Activated naive CD8-positive, alpha-beta T cell treated with anti-CD3 and anti-CD28 coated beads for 36 hours (primary cell): ENCODE measurements around the gene BARD1. TPM values are rescaled to one million over a fixed set of nuclear protein-coding genes. Genes with fewer than 3 reads are reported as not detected.
"Not testable (repeated sequence)": the region's sequence is repeated elsewhere in the genome, so short reads cannot be mapped to it uniquely, and the experiment has no call there.

Experiments
- DNase-seq: peaks from one replicate; pipeline ENCODE4 v3.0.0; 2021
- H3K27ac Mint-ChIP-seq: one replicate; pipeline ENCODE4 v1.8.0; 2022; ENCODE audit warnings: mild to moderate bottlenecking, moderate library complexity, mixed read lengths
- H3K27me3 Mint-ChIP-seq: one replicate; pipeline ENCODE4 v1.8.0; 2022; ENCODE audit warnings: mild to moderate bottlenecking, mixed read lengths
- H3K36me3 Mint-ChIP-seq: one replicate; pipeline ENCODE4 v1.8.0; 2021; ENCODE audit warnings: mild to moderate bottlenecking, mixed read lengths
- H3K4me1 Mint-ChIP-seq: one replicate; pipeline ENCODE4 v1.8.0; 2021; ENCODE audit warnings: mixed read lengths
- H3K4me3 Mint-ChIP-seq: one replicate; pipeline ENCODE4 v1.8.0; 2022; ENCODE audit warnings: mild to moderate bottlenecking, moderate library complexity, mixed read lengths
- H3K9me3 Mint-ChIP-seq: one replicate; pipeline ENCODE4 v1.8.0; 2022; ENCODE audit warnings: mixed read lengths
- total RNA-seq, 2 experiments: library from RNA; stranded (reverse); gene quantifications; one replicate each; pipeline ENCODE4 v1.2.3, GENCODE V29; 2021

BARD1 gene
- total RNA-seq, 2 experiments from 2014 or later: 21.8 to 22.3 TPM

DNA sequence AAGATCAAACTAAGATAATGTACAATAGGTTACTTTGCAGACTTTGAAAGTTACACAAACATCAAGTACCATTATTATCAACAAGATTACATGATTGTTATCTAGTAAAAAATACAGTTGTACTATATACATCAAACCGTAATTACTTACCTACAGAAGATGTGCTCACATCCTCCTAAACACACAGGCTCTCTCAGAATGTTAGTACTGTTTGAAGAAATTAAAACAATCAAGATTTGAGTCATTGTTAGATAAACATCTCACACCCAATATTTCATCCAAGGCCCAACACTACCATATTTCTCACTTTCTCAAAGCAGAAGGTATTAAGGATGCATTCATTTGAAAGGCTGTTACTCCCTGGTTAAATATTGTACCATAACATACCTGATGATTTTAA lies 12.6 kb downstream of the BARD1 start:
- peaks cover 41% of the 10 kb centered on the region for H3K36me3 Mint-ChIP-seq
- DNase-seq: no peak
- H3K27ac Mint-ChIP-seq: no peak overlapping the region
- H3K4me3 Mint-ChIP-seq: no peak overlapping the region
- H3K27me3 Mint-ChIP-seq: no peaks in the 10 kb centered on the region
- H3K4me1 Mint-ChIP-seq: peaks cover 5% of the 10 kb centered on the region
- no peaks in the 10 kb centered on the region for H3K9me3 Mint-ChIP-seq

GRCh38 chr2:214783181-214783580 lies 26.3 kb downstream of the BARD1 start:
- H3K36me3 Mint-ChIP-seq: peaks cover 58% of the 10 kb centered on the region
- H3K27me3 Mint-ChIP-seq, H3K27ac Mint-ChIP-seq, DNase-seq, H3K4me3 Mint-ChIP-seq, H3K4me1 Mint-ChIP-seq: not testable (repeated sequence)
- H3K9me3 Mint-ChIP-seq: peaks cover 15% of the 10 kb centered on the region

- H3K36me3 Mint-ChIP-seq: peaks cover 58% of the 10 kb centered on the region
- no peak overlapping the region for H3K4me3 Mint-ChIP-seq
- peaks cover 15% of the 10 kb centered on the region for H3K9me3 Mint-ChIP-seq
- no peak for DNase-seq
- H3K4me1 Mint-ChIP-seq: no peaks in the 10 kb centered on the region
- H3K27ac Mint-ChIP-seq: no peak overlapping the region
- no peaks in the 10 kb centered on the region for H3K27me3 Mint-ChIP-seq
These were observed 26.8 kb downstream of the BARD1 start for GRCh38 chr2:214782671-214783070.

GRCh38 chr2:214781226-214781625 lies 28.3 kb downstream of the BARD1 start:
- Mint-ChIP-seq H3K27me3 (no peaks in the 10 kb centered on the region), H3K36me3 (peaks cover 70% of the 10 kb centered on the region), H3K4me1 (no peaks in the 10 kb centered on the region), H3K4me3 (no peak overlapping the region), H3K9me3 (peaks cover 15% of the 10 kb centered on the region), H3K27ac (no peak overlapping the region)
- DNase-seq: no peak

DNA sequence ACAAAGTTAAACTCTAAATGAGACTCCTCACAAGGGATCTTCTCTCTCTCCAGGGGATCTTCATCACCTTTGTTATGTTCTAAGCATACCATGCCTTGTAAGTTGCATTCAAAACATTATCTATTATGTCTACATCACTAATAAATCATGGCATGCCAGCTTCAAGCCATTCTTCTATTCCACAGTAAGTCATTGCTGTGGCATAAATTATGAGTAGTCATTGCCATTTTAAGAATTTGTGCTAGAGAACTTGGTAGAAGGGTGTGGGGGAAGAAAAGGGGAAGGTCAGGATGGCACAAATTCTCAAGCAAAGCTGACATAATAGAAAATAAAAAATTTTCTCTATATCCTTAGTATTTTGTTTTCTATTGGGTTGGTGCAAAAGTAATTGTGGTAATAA lies 33.5 kb downstream of the BARD1 start:
- DNase-seq: no peak

GRCh38 chr2:214774108-214774507 lies 35.4 kb downstream of the BARD1 start:
- H3K27me3 Mint-ChIP-seq: no peaks in the 10 kb centered on the region
- H3K4me1 Mint-ChIP-seq: no peaks in the 10 kb centered on the region
- no peak overlapping the region for H3K27ac Mint-ChIP-seq

More for the DNA sequence above, 33.5 kb downstream of the BARD1 start:
- H3K36me3 Mint-ChIP-seq: peaks cover 49% of the 10 kb centered on the region
- H3K4me3 Mint-ChIP-seq: no peak overlapping the region
- H3K27me3 Mint-ChIP-seq: no peaks in the 10 kb centered on the region
- H3K4me1 Mint-ChIP-seq: no peaks in the 10 kb centered on the region
- H3K27ac Mint-ChIP-seq: no peak overlapping the region
- no peaks in the 10 kb centered on the region for H3K9me3 Mint-ChIP-seq

DNA sequence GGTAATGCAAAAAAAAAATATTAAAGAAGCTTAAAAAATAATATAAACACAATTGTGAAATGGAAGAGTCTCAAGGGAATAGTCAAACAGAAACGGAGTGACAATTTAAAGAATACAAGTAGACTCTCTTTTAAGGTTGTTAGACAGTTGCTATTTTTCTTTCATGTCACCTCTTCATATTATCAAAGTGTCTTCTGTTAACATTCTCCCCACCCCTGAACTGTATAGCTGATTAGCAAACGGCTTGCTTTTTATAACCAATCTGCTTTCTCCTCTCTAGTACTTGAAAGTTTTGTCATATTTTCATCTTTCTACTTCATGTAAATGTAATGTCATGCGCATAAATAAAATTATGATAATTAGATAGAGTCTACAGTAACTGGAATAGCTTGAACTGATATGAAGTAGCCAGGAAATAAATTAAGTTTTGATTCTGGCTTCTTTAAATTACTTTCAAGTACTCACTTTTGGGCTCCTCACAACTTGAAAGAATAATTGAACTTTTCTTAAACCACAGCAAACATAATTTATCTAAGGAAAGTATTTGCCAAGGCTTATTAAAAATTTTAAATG lies 37.0 kb downstream of the BARD1 start:
- Mint-ChIP-seq H3K4me3 (no peak overlapping the region), H3K27me3 (no peaks in the 10 kb centered on the region), H3K9me3 (no peaks in the 10 kb centered on the region), H3K36me3 (peaks cover 45% of the 10 kb centered on the region), H3K4me1 (no peaks in the 10 kb centered on the region), H3K27ac (no peak overlapping the region)
- DNase-seq: no peak

More at GRCh38 chr2:214774108-214774507, 35.4 kb downstream of the BARD1 start:
- no peak overlapping the region for H3K4me3 Mint-ChIP-seq
- DNase-seq: no peak
- H3K36me3 Mint-ChIP-seq: peaks cover 39% of the 10 kb centered on the region
- no peaks in the 10 kb centered on the region for H3K9me3 Mint-ChIP-seq

GRCh38 chr2:214765180-214765579 lies 44.3 kb downstream of the BARD1 start:
- H3K9me3 Mint-ChIP-seq: no peaks in the 10 kb centered on the region
- H3K36me3 Mint-ChIP-seq: peaks cover 46% of the 10 kb centered on the region
- no peaks in the 10 kb centered on the region for H3K4me1 Mint-ChIP-seq
- H3K4me3 Mint-ChIP-seq: no peak overlapping the region
- DNase-seq: no peak
- no peaks in the 10 kb centered on the region for H3K27me3 Mint-ChIP-seq
- H3K27ac Mint-ChIP-seq: no peak overlapping the region

GRCh38 chr2:214753455-214753854 lies 56.0 kb downstream of the BARD1 start:
- H3K4me3 Mint-ChIP-seq: no peak overlapping the region
- no peaks in the 10 kb centered on the region for H3K4me1 Mint-ChIP-seq
- no peak overlapping the region for H3K27ac Mint-ChIP-seq
- peaks cover 61% of the 10 kb centered on the region for H3K36me3 Mint-ChIP-seq
- no peaks in the 10 kb centered on the region for H3K9me3 Mint-ChIP-seq
- no peak for DNase-seq
- no peaks in the 10 kb centered on the region for H3K27me3 Mint-ChIP-seq

- H3K9me3 Mint-ChIP-seq: no peaks in the 10 kb centered on the region
- no peaks in the 10 kb centered on the region for H3K4me1 Mint-ChIP-seq
- H3K36me3 Mint-ChIP-seq: peaks cover 54% of the 10 kb centered on the region
- no peak overlapping the region for H3K27ac Mint-ChIP-seq
- no peaks in the 10 kb centered on the region for H3K27me3 Mint-ChIP-seq
- no peak overlapping the region for H3K4me3 Mint-ChIP-seq
- no peak for DNase-seq
These were observed 59.0 kb downstream of the BARD1 start for GRCh38 chr2:214750529-214750928.

DNA sequence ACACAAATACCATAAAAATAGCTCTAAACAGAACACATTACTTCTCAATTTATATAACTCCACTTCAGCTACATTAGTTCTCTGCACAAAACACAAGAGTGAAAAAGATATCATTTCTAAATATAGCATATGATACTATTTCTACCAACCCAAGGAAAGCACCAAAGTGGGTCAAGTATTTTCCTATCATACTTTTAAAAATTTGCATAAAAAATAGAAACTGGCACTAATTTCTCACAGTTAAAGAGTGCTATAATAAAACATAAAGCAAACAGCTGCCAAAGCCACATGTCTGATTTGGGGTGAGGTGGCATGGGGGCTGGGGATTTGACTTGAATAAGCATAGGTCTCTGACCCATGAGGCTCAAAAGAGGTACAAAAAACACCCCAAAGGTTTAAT lies 61.5 kb downstream of the BARD1 start:
- no peaks in the 10 kb centered on the region for H3K27me3 Mint-ChIP-seq
- H3K4me1 Mint-ChIP-seq: no peaks in the 10 kb centered on the region
- H3K4me3 Mint-ChIP-seq: no peak overlapping the region
- no peaks in the 10 kb centered on the region for H3K9me3 Mint-ChIP-seq
- H3K27ac Mint-ChIP-seq: no peak overlapping the region
- DNase-seq: no peak
- H3K36me3 Mint-ChIP-seq: peaks cover 53% of the 10 kb centered on the region

DNA sequence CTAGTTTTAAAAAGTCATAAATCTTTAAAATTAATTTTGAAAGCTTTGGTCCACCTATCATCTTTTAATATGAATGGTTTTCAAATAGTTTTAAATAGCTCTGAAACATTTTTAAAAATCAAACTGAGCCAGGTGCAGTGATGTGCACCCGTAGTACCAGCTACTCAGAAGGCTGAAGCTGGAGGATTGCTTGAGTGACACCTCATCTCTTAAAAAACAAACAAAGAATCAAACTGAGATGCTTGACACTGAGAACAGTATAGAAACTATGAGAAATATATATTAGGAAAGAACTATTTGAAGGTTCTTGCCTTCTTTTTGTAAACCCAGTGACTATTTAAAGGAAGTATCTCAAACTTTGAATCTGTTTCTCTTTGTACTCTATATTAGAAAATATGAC lies 67.4 kb downstream of the BARD1 start:
- Mint-ChIP-seq H3K4me3 (no peak overlapping the region), H3K4me1 (peaks cover 7% of the 10 kb centered on the region), H3K36me3 (peaks cover 50% of the 10 kb centered on the region), H3K27me3 (no peaks in the 10 kb centered on the region), H3K9me3 (no peaks in the 10 kb centered on the region), H3K27ac (no peak overlapping the region)
- no peak for DNase-seq

DNA sequence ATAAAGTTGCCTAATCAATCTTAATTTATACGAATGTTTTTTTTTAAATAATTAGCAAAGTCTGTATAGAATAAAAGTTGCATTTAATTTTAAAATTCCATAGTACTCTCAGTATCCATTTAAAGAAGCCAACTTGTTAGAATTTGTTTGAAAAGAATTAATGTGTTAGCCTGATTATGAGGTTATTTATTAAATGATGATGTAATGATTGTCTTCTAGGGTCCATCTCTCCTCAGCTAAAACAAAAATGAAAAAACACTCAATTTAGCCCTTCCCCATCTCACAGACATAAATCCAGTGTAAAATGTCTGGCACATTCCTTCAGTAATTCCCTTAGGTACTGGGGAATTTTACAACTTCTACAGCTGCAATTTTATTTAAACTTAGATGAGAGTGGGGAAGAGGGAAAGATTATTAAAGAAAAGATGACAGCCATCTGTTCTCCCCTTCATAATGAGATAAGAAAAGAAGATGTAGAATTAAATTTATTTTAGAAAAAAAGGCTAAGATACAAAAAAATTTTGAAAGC lies 68.6 kb downstream of the BARD1 start:
- Mint-ChIP-seq H3K9me3 (no peaks in the 10 kb centered on the region), H3K4me1 (peaks cover 7% of the 10 kb centered on the region), H3K36me3 (peaks cover 46% of the 10 kb centered on the region), H3K27ac (no peak overlapping the region), H3K4me3 (no peak overlapping the region), H3K27me3 (no peaks in the 10 kb centered on the region)
- DNase-seq: no peak

GRCh38 chr2:214737188-214737587 lies 72.3 kb downstream of the BARD1 start:
- Mint-ChIP-seq H3K36me3 (peaks cover 24% of the 10 kb centered on the region), H3K9me3 (no peaks in the 10 kb centered on the region), H3K27ac (no peak overlapping the region), H3K4me1 (peaks cover 7% of the 10 kb centered on the region), H3K27me3 (no peaks in the 10 kb centered on the region), H3K4me3 (no peak overlapping the region)
- no peak for DNase-seq

DNA sequence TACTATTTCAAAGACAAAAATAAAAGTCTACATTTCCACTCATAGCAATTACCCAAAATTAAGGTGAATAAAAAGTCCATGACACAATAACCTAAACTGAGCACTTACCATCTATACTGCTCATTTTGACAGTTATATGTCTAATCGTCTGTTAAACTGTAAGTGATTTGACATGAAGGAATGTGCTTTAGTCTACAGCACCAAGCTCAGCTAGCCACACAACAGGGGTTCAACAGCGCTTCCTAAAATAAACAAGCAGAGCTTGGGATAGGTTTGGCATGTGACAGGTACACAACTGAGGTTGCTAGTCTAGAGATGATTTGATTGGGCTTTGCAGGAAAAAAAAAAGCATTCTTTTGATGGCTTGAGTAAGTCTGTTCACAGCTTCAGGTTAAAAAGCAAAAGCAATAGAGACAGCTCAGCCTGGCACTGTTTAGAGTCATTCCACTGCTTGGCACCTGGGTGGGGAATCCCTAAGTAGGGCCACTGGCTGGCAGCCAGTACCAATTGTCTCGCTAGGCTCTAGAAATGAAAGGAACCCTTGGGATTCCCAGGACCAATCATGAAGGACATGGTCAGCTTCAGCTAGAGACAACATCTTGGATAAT lies 78.6 kb downstream of the BARD1 start:
- H3K36me3 Mint-ChIP-seq: peaks cover 29% of the 10 kb centered on the region
- DNase-seq: no peak
- H3K9me3 Mint-ChIP-seq: no peaks in the 10 kb centered on the region

DNA sequence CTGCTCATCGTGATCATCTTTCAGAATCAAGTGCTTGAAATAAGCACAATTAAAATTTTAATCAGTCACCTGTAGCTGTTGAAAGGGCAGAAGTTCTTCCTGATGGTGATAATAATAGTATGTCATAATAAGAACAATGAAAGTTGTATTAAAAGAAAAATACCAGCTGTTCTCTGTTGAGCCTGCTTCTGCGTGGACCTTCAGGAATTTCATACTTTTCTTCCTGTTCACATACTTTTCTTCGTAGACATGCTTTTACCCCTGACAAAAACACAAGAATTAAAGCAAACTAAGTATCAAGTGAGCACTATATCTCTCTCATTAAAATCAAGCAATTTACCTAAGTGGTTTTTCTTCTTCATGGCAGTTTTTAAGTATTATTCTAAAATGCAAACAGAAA lies 79.2 kb downstream of the BARD1 start:
- no peak for DNase-seq
- peaks cover 33% of the 10 kb centered on the region for H3K36me3 Mint-ChIP-seq
- H3K4me3 Mint-ChIP-seq: no peak overlapping the region
- no peaks in the 10 kb centered on the region for H3K4me1 Mint-ChIP-seq
- H3K27ac Mint-ChIP-seq: no peak overlapping the region
- H3K9me3 Mint-ChIP-seq: no peaks in the 10 kb centered on the region
- H3K27me3 Mint-ChIP-seq: no peaks in the 10 kb centered on the region

More for the DNA sequence above, 78.6 kb downstream of the BARD1 start:
- Mint-ChIP-seq H3K27ac (no peak overlapping the region), H3K27me3 (no peaks in the 10 kb centered on the region), H3K4me3 (no peak overlapping the region), H3K4me1 (no peaks in the 10 kb centered on the region)
